T-cell (primary cell): ENCODE results near the gene WDR48. TPM values are rescaled to one million over a fixed set of nuclear protein-coding genes. Genes with fewer than 3 reads are reported as not detected.

Source experiments
- ATAC-seq, 4 experiments: fragments of 200-7000 bp in 3 of 4; fragments of 150-1000 bp in 1 of 4; cut with Tn5 transposase; replicated peaks in 1 of 4; 1 replicate in 3 of 4; 2 replicates in 1 of 4; pipeline ENCODE4 v1.10.0; 2021; ENCODE audit warnings: moderate library complexity in 3 of 4, mild to moderate bottlenecking in 2 of 4, moderate number of reproducible peaks in 1 of 4
- CTCF ChIA-PET, 2 donors: fragments of 300-600 bp; sonication (Branson Sonifier 250); formaldehyde crosslinking; loops; one replicate each; lab custom pipeline; 2022; ENCODE audit warnings: antibody characterized with exemption in 2 of 2; lab: Charles Lee
- POLR2A ChIA-PET, 2 donors: fragments of 300-600 bp; sonication (Branson Sonifier 250); formaldehyde crosslinking; loops; one replicate each; lab custom pipeline; 2022; ENCODE audit warnings: antibody characterized with exemption in 2 of 2; lab: Charles Lee
- DNase-seq, 35 experiments: peaks; one replicate each; pipeline versions ENCODE4 v3.0.0 to v3.0.0-alpha.2; 2013 to 2023
- H3K27ac ChIP-seq: one replicate; pipeline ENCODE4 v1.5.1; 2013; ENCODE audit warnings: low read length
- H3K27me3 ChIP-seq, 2 experiments: replicated peaks in 1 of 2; 1 replicate in 1 of 2; 2 replicates in 1 of 2; pipeline versions ENCODE4 v1.6.1 to v1.7.0; 2013; ENCODE audit warnings: low read length in 1 of 2, mixed read lengths in 1 of 2; ENCODE audit not compliant: control insufficient read depth in 2 of 2, insufficient read depth in 2 of 2; ENCODE audit errors: extremely low read depth in 1 of 2
- H3K36me3 ChIP-seq, 2 donors: 1 replicate in 1 of 2; 2 replicates in 1 of 2; pipeline versions ENCODE4 v1.6.1 to v1.7.0; 2013; ENCODE audit warnings: low read length in 1 of 2; ENCODE audit not compliant: control insufficient read depth in 2 of 2, insufficient read depth in 1 of 2; ENCODE audit errors: extremely low read depth in 1 of 2
- H3K4me1 ChIP-seq, 2 experiments: 1 replicate in 1 of 2; 2 replicates in 1 of 2; pipeline versions ENCODE4 v1.6.1 to v1.7.0; 2013; ENCODE audit warnings: low read length in 2 of 2, mixed read lengths in 1 of 2; ENCODE audit not compliant: insufficient read depth in 2 of 2, control insufficient read depth in 1 of 2; ENCODE audit errors: extremely low read depth in 1 of 2
- H3K4me3 ChIP-seq, 2 donors: 1 replicate in 1 of 2; 2 replicates in 1 of 2; pipeline versions ENCODE4 v1.5.1 to v1.7.0; 2013; ENCODE audit warnings: mild to moderate bottlenecking in 2 of 2, low read length in 1 of 2, moderate library complexity in 1 of 2; ENCODE audit not compliant: control insufficient read depth in 1 of 2; ENCODE audit errors: extremely low read depth in 1 of 2
- H3K9me3 ChIP-seq: 2 replicates; pipeline ENCODE4 v1.7.0; 2013
- H3K27ac Mint-ChIP-seq, 2 donors: one replicate each; pipeline ENCODE4 v1.8.0; 2020 to 2021; ENCODE audit warnings: mild to moderate bottlenecking in 2 of 2, mixed read lengths in 2 of 2
- H3K27me3 Mint-ChIP-seq, 2 donors: one replicate each; pipeline ENCODE4 v1.8.0; 2021 to 2022; ENCODE audit warnings: mixed read lengths in 2 of 2
- H3K36me3 Mint-ChIP-seq: one replicate; pipeline ENCODE4 v1.8.0; 2021; ENCODE audit warnings: mixed read lengths
- H3K4me1 Mint-ChIP-seq, 3 donors: one replicate each; pipeline ENCODE4 v1.8.0; 2020 to 2022; ENCODE audit warnings: mixed read lengths in 3 of 3, mild to moderate bottlenecking in 1 of 3
- H3K4me3 Mint-ChIP-seq, 3 donors: one replicate each; pipeline ENCODE4 v1.8.0; 2020 to 2022; ENCODE audit warnings: mild to moderate bottlenecking in 3 of 3, mixed read lengths in 3 of 3, moderate library complexity in 3 of 3
- H3K9me3 Mint-ChIP-seq, 3 donors: one replicate each; pipeline ENCODE4 v1.8.0; 2020 to 2022; ENCODE audit warnings: mixed read lengths in 3 of 3
- WGBS: methylation state at CpG from one replicate; pipeline ENCODE4 v1.1.5; 2013; ENCODE audit warnings: missing lambda C conversion rate; ENCODE audit not compliant: insufficient coverage; 5-methylcytosine and 5-hydroxymethylcytosine counted together
- total RNA-seq, 35 experiments: library from RNA in 6 of 35; stranded (reverse) in 6 of 35; fragments of 120-200 nt in 1 of 35; gene quantifications; one replicate each; pipeline versions ENCODE4 v1.2.1 to v1.2.4 and lab custom pipeline; 2013 to 2026

Gene WDR48
- total RNA-seq, 5 donors from 2014 or later (not counting 1 experiment from before 2014, with no cell fraction given): 54.2 to 90.3 (median 59.9) TPM

DNA sequence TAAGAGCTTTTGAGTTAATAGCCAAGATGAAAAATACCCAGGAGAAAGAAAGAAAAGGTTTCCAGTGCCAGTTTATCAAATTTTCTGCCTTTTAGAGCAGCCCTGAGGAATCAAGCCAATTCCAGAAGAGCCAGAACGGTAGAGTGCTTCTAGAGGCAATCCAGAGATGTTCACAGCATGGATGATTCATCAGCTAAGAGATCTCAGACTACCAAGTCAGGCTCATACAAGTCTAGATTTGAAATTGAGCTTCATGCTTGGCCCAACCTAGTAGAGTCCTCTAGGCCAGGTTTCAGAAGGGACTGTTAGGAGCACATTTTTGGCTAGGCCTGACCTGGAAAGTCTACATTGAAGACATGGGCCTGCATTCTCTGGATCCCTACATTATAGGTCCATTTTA is 15.5 kb downstream of the WDR48 start:
- CTCF ChIA-PET: interaction anchor here in 1 of 2 donors (0.5 kb wide), 1 partner anchor 16 kb away, joined by 3 read pairs; the partner anchor contains the start of genes SCN11A and WDR48
- Histone ChIP-seq H3K27me3 (no peaks in the 10 kb centered on the region), H3K36me3 (peaks cover 3 to 68% of the 10 kb centered on the region in 2 donors), H3K4me3 (no peak overlapping the region), H3K27ac (no peak overlapping the region), H3K4me1 (no peaks in the 10 kb centered on the region), H3K9me3 (no peaks in the 10 kb centered on the region)
- peaks cover 11 to 15% (median 15%) of the 10 kb centered on the region in 3 donors for H3K4me1 Mint-ChIP-seq
- peaks cover 57% of the 10 kb centered on the region for H3K36me3 Mint-ChIP-seq
- ATAC-seq: no peak
- H3K27ac Mint-ChIP-seq: no peak overlapping the region
- no peak for DNase-seq
- POLR2A ChIA-PET: no interaction called here
- no peaks in the 10 kb centered on the region for H3K27me3 Mint-ChIP-seq
- WGBS: 89% methylated on average over 1 of the region's 1 CpG
- H3K9me3 Mint-ChIP-seq: no peaks in the 10 kb centered on the region
- no peak overlapping the region for H3K4me3 Mint-ChIP-seq

DNA sequence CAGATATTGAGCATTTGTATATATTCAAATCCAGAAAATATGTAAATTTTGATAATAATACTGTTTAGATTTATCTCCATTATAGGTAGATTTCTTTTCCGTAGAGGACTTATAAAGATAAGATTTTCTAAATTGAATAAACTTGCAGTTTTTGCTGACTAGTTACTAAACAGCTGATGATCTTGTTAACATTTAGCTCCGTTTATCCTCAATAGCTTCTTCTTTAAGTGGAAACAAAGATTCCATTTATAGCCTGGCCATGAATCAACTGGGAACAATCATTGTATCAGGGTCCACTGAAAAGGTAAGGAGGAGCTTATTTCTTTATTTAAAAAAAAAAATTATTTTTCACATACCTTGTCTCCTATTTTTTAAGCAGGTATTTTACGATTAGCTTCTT is 16.7 kb downstream of the WDR48 start:
- ChIA-PET CTCF (interaction anchor here in 1 of 2 donors (0.6 to 1.0 kb wide), 2 partner anchors 74 to 572 kb away, joined by 3 read pairs; partner anchors contain the start of gene EXOG), POLR2A (interaction anchor here in 1 of 2 donors (1.3 kb wide), 1 partner anchor 9 kb away, joined by 4 read pairs; no protein-coding TSS in a partner anchor)
- H3K36me3 ChIP-seq: peaks cover 9 to 75% of the 10 kb centered on the region in 2 donors

DNA sequence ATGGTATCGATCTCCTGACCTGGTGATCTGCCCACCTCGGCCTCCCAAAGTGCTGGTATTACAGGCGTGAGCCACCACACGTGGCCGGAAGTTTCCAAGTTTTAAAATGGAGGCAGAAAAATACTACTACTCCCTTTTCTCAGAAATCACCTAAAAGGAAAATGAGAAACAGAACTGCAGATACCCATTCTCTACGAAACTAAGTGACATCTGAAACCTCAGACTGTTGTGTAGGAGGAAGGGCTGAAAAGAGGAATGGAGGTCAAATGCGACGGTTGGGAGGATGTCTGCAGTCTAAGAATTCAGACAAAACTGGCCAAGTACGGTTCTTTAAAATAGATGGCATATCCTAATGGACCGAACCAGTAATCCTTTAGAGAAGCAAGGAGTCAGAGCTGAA is 24.1 kb downstream of the WDR48 start:
- H3K36me3 ChIP-seq: peaks cover 24 to 83% of the 10 kb centered on the region in 2 donors
- ATAC-seq: no peak
- no peak overlapping the region for H3K4me3 ChIP-seq
- Mint-ChIP-seq H3K4me3 (no peak overlapping the region), H3K27ac (no peak overlapping the region), H3K27me3 (no peaks in the 10 kb centered on the region), H3K9me3 (no peaks in the 10 kb centered on the region), H3K4me1 (peaks cover 3 to 13% (median 5%) of the 10 kb centered on the region in 3 donors), H3K36me3 (peaks cover 65% of the 10 kb centered on the region)
- ChIA-PET CTCF (no interaction called here), POLR2A (interaction anchor here in 1 of 2 donors (0.6 kb wide), 1 partner anchor 57 kb away, joined by 4 read pairs; no protein-coding TSS in a partner anchor)
- no peak for DNase-seq
- no peaks in the 10 kb centered on the region for H3K27me3 ChIP-seq
- no peaks in the 10 kb centered on the region for H3K9me3 ChIP-seq
- WGBS: no CpG with 5 or more reads among the region's 10 CpGs
- H3K4me1 ChIP-seq: no peaks in the 10 kb centered on the region
- H3K27ac ChIP-seq: no peak overlapping the region

More for the DNA sequence above, 16.7 kb downstream of the WDR48 start:
- Mint-ChIP-seq H3K27me3 (no peaks in the 10 kb centered on the region), H3K36me3 (peaks cover 66% of the 10 kb centered on the region), H3K9me3 (no peaks in the 10 kb centered on the region), H3K4me3 (no peak overlapping the region), H3K27ac (no peak overlapping the region), H3K4me1 (peaks cover 8 to 10% (median 9%) of the 10 kb centered on the region in 3 donors)
- Histone ChIP-seq H3K4me1 (no peaks in the 10 kb centered on the region), H3K27me3 (no peaks in the 10 kb centered on the region), H3K27ac (no peak overlapping the region), H3K9me3 (no peaks in the 10 kb centered on the region), H3K4me3 (no peak overlapping the region)
- no CpG with 5 or more reads among the region's 3 CpGs for WGBS
- DNase-seq: no peak
- no peak for ATAC-seq

DNA sequence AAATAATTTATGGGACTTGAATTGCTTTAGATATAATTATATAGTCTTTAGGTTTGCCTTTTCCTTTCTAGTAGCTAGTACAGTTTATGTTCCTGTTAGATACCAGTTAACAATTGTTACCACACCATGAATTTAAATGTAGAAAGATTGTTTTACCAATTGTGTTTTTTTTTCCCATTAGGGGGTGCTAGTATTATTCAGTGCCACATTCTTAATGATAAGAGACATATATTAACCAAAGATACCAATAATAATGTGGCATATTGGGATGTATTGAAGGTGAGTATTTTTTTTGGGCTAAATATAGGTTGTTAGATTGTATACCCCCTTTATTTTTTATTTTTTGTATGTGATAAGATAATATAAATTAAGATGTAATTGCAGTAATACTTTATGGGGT is 27.7 kb downstream of the WDR48 start:
- ATAC-seq (no peak), DNase-seq (no peak)
- Mint-ChIP-seq H3K36me3 (peaks cover 60% of the 10 kb centered on the region), H3K27me3 (no peaks in the 10 kb centered on the region), H3K4me3 (no peak overlapping the region), H3K27ac (peak overlapping the region in 1 of 2 donors; percentile 35), H3K4me1 (peaks cover 3 to 13% (median 5%) of the 10 kb centered on the region in 3 donors), H3K9me3 (no peaks in the 10 kb centered on the region)
- CTCF ChIA-PET: interaction anchor here (0.6 kb wide), 3 partner anchors 7 to 1898 kb away, joined by 4 to 8 read pairs (median 4); no protein-coding TSS in a partner anchor
- POLR2A ChIA-PET: interaction anchor here (0.6 kb wide), 2 partner anchors 66 to 407 kb away, joined by 3 to 4 read pairs; no protein-coding TSS in a partner anchor
- Histone ChIP-seq H3K9me3 (no peaks in the 10 kb centered on the region), H3K36me3 (peaks cover 16 to 60% of the 10 kb centered on the region in 2 donors), H3K27me3 (no peaks in the 10 kb centered on the region), H3K4me3 (no peak overlapping the region), H3K27ac (no peak overlapping the region), H3K4me1 (no peaks in the 10 kb centered on the region)

DNA sequence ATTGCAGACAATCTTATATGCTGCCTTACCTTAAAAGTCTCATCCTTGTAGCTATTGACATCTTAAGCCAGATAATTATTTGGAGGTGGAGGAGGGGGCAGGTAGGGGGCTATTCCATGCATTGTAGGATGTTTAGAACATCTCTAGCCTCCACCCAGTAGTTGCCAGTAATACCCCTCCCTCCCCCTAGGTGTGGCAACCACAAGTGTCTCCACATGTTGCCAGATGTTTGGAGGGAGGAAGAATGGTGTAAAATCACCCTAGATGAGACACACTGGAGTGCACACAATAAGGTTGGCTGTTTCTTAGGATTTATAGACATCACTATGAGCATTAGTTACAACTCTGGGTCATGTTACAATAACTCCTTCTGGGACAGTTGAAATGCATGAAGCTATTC is 28.2 kb downstream of the WDR48 start:
- Mint-ChIP-seq H3K9me3 (no peaks in the 10 kb centered on the region), H3K4me1 (peaks cover 3 to 13% (median 5%) of the 10 kb centered on the region in 3 donors), H3K36me3 (peaks cover 55% of the 10 kb centered on the region), H3K27me3 (no peaks in the 10 kb centered on the region), H3K27ac (no peak overlapping the region), H3K4me3 (no peak overlapping the region)
- CTCF ChIA-PET: interaction anchor here (0.6 to 2.2 kb wide), 4 partner anchors 8 to 1899 kb away, joined by 4 to 8 read pairs (median 4); no protein-coding TSS in a partner anchor
- H3K4me1 ChIP-seq: no peaks in the 10 kb centered on the region
- no peaks in the 10 kb centered on the region for H3K27me3 ChIP-seq
- H3K27ac ChIP-seq: no peak overlapping the region
- no peak for DNase-seq
- H3K4me3 ChIP-seq: no peak overlapping the region
- POLR2A ChIA-PET: interaction anchor here in 1 of 2 donors (0.6 kb wide), 1 partner anchor 66 kb away, joined by 4 read pairs; no protein-coding TSS in a partner anchor
- H3K36me3 ChIP-seq: peaks cover 16 to 55% of the 10 kb centered on the region in 2 donors
- no peaks in the 10 kb centered on the region for H3K9me3 ChIP-seq
- no peak for ATAC-seq

DNA sequence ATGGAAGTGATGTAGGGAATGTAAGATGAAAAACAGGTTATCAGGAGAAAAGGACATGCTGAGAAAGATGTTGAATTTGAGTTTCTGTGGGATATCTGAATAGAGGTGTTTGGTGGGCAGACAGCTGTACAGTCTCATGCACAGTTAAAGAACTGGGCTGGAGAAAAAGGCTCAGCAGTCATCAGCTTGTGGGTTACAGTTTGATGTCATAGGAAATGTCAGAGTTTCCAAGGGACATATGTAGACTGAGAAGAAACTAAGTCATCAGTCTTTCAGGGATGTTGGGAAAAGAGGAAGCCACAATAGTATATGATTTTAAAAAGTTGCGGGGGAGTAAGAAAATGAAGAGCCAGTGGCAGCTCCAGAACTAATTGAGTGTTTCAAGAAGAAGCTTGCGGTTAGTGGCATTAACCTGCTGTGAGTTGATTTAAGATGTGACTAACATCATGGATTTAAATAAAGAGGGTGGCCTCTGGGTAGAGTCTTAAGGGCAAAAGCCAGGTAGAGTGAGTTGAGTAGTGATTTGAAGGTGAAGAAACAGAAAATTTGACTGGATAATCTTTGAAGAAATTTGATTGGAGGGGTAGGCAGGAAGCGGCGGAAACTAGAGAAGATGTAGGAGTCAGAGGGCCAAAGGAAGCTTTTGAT is 31.0 kb downstream of the WDR48 start:
- Histone ChIP-seq H3K4me1 (no peaks in the 10 kb centered on the region), H3K36me3 (peaks cover 15 to 56% of the 10 kb centered on the region in 2 donors), H3K4me3 (no peak overlapping the region), H3K9me3 (no peaks in the 10 kb centered on the region), H3K27me3 (no peaks in the 10 kb centered on the region), H3K27ac (no peak overlapping the region)
- Mint-ChIP-seq H3K4me3 (no peak overlapping the region), H3K27ac (peak overlapping the region; percentile 15 to 29), H3K4me1 (peaks cover 3 to 12% (median 5%) of the 10 kb centered on the region in 3 donors), H3K9me3 (no peaks in the 10 kb centered on the region), H3K36me3 (peaks cover 49% of the 10 kb centered on the region), H3K27me3 (no peaks in the 10 kb centered on the region)
- 98% methylated on average over 4 of the region's 4 CpGs for WGBS
- ATAC-seq (no peak), DNase-seq (no peak)
- ChIA-PET CTCF (no interaction called here), POLR2A (interaction anchor here in 1 of 2 donors (0.7 kb wide), 1 partner anchor 67 kb away, joined by 6 read pairs; no protein-coding TSS in a partner anchor)
